ENCODE measurements around the gene C19orf67.

DNA sequence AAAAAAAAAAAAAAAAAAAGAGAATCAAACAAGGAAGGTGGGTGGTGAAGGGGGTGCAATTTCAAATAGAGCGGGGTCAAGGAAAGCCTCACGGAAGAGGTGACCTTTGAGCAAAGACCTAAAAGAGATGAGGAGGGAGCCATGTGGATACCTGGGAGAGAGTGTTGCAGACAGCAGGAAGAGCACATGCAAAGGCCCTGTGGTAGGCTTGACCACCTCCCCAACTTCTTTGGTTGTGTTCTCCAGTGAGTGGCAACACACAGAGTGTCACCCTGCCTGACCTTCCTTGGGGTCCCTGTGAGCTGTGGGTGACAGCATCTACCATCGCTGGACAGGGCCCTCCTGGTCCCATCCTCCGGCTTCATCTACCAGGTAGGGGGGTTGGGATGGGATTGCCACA is 35.1 kb downstream of the C19orf67 start:
- TF ChIP-seq RAD21 (IDR thresholded peaks at IDR 0.05; ENCODE audit: low read length) (no peak), RCOR1 (IDR thresholded peaks at IDR 0.05; ENCODE audit: insufficient replicate concordance, low read length) (no peak), POLR2A (IDR thresholded peaks at IDR 0.05; ENCODE audit: low read depth, low read length) (no peak), RFX5 (IDR thresholded peaks at IDR 0.05; ENCODE audit: low read depth, low read length) (no peak), BHLHE40 (IDR thresholded peaks at IDR 0.05; ENCODE audit: low read depth, low read length) (no peak), FOS (IDR thresholded peaks at IDR 0.05; ENCODE audit: low read depth, low read length) (no peak), SMC3 (IDR thresholded peaks at IDR 0.05; ENCODE audit: low read depth, low read length) (no peak), CHD1 (IDR thresholded peaks at IDR 0.05; ENCODE audit: low read depth, low read length) (no peak)
- TF ChIP-seq, protein P1, sequence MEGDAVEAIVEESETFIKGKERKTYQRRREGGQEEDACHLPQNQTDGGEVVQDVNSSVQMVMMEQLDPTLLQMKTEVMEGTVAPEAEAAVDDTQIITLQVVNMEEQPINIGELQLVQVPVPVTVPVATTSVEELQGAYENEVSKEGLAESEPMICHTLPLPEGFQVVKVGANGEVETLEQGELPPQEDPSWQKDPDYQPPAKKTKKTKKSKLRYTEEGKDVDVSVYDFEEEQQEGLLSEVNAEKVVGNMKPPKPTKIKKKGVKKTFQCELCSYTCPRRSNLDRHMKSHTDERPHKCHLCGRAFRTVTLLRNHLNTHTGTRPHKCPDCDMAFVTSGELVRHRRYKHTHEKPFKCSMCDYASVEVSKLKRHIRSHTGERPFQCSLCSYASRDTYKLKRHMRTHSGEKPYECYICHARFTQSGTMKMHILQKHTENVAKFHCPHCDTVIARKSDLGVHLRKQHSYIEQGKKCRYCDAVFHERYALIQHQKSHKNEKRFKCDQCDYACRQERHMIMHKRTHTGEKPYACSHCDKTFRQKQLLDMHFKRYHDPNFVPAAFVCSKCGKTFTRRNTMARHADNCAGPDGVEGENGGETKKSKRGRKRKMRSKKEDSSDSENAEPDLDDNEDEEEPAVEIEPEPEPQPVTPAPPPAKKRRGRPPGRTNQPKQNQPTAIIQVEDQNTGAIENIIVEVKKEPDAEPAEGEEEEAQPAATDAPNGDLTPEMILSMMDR (conservative IDR thresholded peaks at IDR 0.05; ENCODE audit: low read depth, low read length), result no peak
- TF ChIP-seq, protein P2, sequence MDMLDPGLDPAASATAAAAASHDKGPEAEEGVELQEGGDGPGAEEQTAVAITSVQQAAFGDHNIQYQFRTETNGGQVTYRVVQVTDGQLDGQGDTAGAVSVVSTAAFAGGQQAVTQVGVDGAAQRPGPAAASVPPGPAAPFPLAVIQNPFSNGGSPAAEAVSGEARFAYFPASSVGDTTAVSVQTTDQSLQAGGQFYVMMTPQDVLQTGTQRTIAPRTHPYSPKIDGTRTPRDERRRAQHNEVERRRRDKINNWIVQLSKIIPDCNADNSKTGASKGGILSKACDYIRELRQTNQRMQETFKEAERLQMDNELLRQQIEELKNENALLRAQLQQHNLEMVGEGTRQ (IDR thresholded peaks at IDR 0.05; ENCODE audit: low read depth, low read length), result no peak
- TF ChIP-seq, protein P3, sequence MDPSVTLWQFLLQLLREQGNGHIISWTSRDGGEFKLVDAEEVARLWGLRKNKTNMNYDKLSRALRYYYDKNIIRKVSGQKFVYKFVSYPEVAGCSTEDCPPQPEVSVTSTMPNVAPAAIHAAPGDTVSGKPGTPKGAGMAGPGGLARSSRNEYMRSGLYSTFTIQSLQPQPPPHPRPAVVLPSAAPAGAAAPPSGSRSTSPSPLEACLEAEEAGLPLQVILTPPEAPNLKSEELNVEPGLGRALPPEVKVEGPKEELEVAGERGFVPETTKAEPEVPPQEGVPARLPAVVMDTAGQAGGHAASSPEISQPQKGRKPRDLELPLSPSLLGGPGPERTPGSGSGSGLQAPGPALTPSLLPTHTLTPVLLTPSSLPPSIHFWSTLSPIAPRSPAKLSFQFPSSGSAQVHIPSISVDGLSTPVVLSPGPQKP (IDR thresholded peaks at IDR 0.05; ENCODE audit: borderline replicate concordance, low read depth, low read length), result no peak

Measured in IMR-90 (cell line).